Activated B cell treated with CpG ODN at 0.5 μM for 24 hours (primary cell): Measurements from ENCODE around the gene GALNTL6. TPM values are rescaled to one million over a fixed set of nuclear protein-coding genes. Genes with fewer than 3 reads are reported as not detected.

Experiments
- ATAC-seq: fragments of 200-7000 bp; cut with Tn5 transposase; one replicate; pipeline ENCODE4 v1.10.0; 2021; ENCODE audit warnings: low read depth, mild to moderate bottlenecking, moderate library complexity
- CTCF ChIA-PET: fragments of 350-600 bp; sonication (Branson Sonifier 250); formaldehyde crosslinking; loops from one replicate; lab custom pipeline; 2021; ENCODE audit warnings: antibody characterized with exemption; lab: Charles Lee
- POLR2A ChIA-PET: fragments of 350-600 bp; sonication (Branson Sonifier 250); formaldehyde crosslinking; loops from one replicate; lab custom pipeline; 2021; ENCODE audit warnings: antibody characterized with exemption; lab: Charles Lee
- DNase-seq: peaks from one replicate; pipeline ENCODE4 v3.0.0; 2022
- H3K27ac Mint-ChIP-seq: one replicate; pipeline ENCODE4 v1.8.0; 2020; ENCODE audit warnings: mixed read lengths
- H3K27me3 Mint-ChIP-seq: one replicate; pipeline ENCODE4 v1.8.0; 2021; ENCODE audit warnings: mixed read lengths
- H3K36me3 Mint-ChIP-seq: one replicate; pipeline ENCODE4 v1.8.0; 2021; ENCODE audit warnings: low read depth, mixed read lengths
- H3K4me1 Mint-ChIP-seq: one replicate; pipeline ENCODE4 v1.8.0; 2021; ENCODE audit warnings: mixed read lengths
- H3K4me3 Mint-ChIP-seq: one replicate; pipeline ENCODE4 v1.8.0; 2020; ENCODE audit warnings: mild to moderate bottlenecking, mixed read lengths
- H3K9me3 Mint-ChIP-seq: one replicate; pipeline ENCODE4 v1.8.0; 2020; ENCODE audit warnings: mixed read lengths
- CTCF ChIP-seq: fragments of 200-600 bp; IDR thresholded peaks from one replicate; pipeline ENCODE4 v1.8.0; 2022; ENCODE audit warnings: antibody characterized with exemption, mild to moderate bottlenecking
- intact Hi-C: fragments of 100-400 bp; cut with micrococcal nuclease; formaldehyde crosslinking; loops from one replicate; pipeline ENCODE4 v1.15.1; 2024
- total RNA-seq: library from RNA; stranded (reverse); gene quantifications from 2 replicates; pipeline ENCODE4 v1.2.3, GENCODE V29; 2022

GALNTL6 gene
- total RNA-seq, 1 donor from 2014 or later = 0.20 TPM

DNA sequence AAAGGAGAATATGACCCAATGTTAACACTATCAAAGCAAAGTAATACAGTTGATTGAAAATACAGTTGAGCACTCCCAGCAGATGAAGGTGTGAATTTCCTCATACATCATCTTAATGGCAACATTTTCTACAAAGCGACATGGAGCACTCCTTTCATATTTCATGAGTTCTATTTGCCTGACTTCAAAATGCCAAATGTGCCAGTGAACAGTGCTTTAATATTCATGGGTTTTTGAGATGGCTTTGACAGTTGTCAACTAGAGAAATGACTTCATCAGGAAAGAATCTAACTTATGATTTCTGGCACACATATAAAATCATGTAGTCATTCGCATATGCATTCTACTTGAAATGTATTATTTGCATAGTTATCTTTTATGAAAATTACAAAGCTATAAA, 222.4 kb downstream of the GALNTL6 start:
- no peaks in the 10 kb centered on the region for H3K27me3 Mint-ChIP-seq
- no peak for TF ChIP-seq CTCF
- no peaks in the 10 kb centered on the region for H3K36me3 Mint-ChIP-seq
- ChIA-PET CTCF (no interaction called here), POLR2A (no interaction called here)
- H3K9me3 Mint-ChIP-seq = no peaks in the 10 kb centered on the region
- intact Hi-C loops = loop anchor here (2.0 to 10.0 kb wide), 3 partner anchors 1051 to 1897 kb away; no protein-coding TSS in a partner anchor
- DNase-seq (no peak), ATAC-seq (no peak)
- H3K4me1 Mint-ChIP-seq = no peaks in the 10 kb centered on the region
- H3K27ac Mint-ChIP-seq = no peak overlapping the region
- H3K4me3 Mint-ChIP-seq = no peak overlapping the region

DNA sequence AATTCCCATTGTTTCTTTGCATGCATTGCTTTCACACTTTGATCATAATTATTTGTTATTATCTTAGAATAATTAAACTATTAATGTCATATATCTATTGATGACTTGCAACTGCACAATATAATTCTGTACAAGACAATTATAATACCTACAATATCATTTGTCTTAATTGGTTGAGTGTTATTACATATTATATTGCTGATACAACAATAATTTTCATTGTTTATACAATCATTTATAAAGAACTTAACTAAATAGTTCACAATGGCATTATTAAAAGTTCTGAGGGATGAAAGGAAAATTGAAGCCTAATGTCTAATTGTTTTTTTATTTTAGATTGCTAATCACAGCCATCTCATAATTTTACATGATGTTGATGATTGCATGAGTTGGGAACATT, 227.6 kb downstream of the GALNTL6 start:
- ATAC-seq = no peak
- intact Hi-C loops = no loop called here
- CTCF ChIA-PET = no interaction called here
- H3K9me3 Mint-ChIP-seq = no peaks in the 10 kb centered on the region
- H3K4me3 Mint-ChIP-seq = no peak overlapping the region
- no peak for DNase-seq
- no peak overlapping the region for H3K27ac Mint-ChIP-seq
- H3K27me3 Mint-ChIP-seq = no peaks in the 10 kb centered on the region
- no peak for TF ChIP-seq CTCF
- POLR2A ChIA-PET = no interaction called here
- H3K36me3 Mint-ChIP-seq = no peaks in the 10 kb centered on the region
- no peaks in the 10 kb centered on the region for H3K4me1 Mint-ChIP-seq

DNA sequence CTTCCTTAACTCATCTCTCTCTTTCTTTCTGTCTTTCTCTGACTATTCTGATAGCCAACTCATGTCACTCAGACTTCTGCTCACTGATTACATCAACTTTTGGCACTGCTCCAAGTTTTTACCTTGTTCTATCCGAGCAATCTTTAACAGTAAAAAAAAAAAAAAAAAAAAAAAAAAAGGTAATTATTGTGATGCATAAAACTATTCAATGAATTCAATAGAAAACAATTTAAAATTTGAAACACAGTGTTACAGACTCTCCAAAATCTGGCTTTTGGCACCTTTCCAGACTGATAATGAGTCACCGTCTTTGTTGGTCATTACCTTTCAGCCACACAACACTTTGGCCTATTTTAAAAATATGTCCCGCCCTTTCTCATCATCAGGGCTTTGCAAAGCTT, 229.5 kb downstream of the GALNTL6 start:
- H3K9me3 Mint-ChIP-seq = no peaks in the 10 kb centered on the region
- ChIA-PET POLR2A (no interaction called here), CTCF (interaction anchor here (1.5 kb wide), 1 partner anchor 8 kb away, joined by 3 read pairs; no protein-coding TSS in a partner anchor)
- H3K4me1 Mint-ChIP-seq = no peaks in the 10 kb centered on the region
- intact Hi-C loops = no loop called here
- H3K27me3 Mint-ChIP-seq = no peaks in the 10 kb centered on the region
- no peak overlapping the region for H3K4me3 Mint-ChIP-seq
- no peak overlapping the region for H3K27ac Mint-ChIP-seq
- no peak for TF ChIP-seq CTCF
- DNase-seq = no peak
- no peak for ATAC-seq
- H3K36me3 Mint-ChIP-seq = no peaks in the 10 kb centered on the region

GRCh38 chr4:172045981-172046380, 232.8 kb downstream of the GALNTL6 start:
- Mint-ChIP-seq H3K36me3 (no peaks in the 10 kb centered on the region), H3K27ac (no peak overlapping the region), H3K9me3 (no peaks in the 10 kb centered on the region), H3K27me3 (no peaks in the 10 kb centered on the region), H3K4me1 (no peaks in the 10 kb centered on the region), H3K4me3 (no peak overlapping the region)
- POLR2A ChIA-PET = no interaction called here
- intact Hi-C loops = no loop called here
- ATAC-seq (no peak), DNase-seq (no peak)
- no peak for TF ChIP-seq CTCF
- CTCF ChIA-PET = no interaction called here

- Mint-ChIP-seq H3K4me1 (no peaks in the 10 kb centered on the region), H3K4me3 (no peak overlapping the region), H3K27ac (no peak overlapping the region), H3K27me3 (no peaks in the 10 kb centered on the region), H3K9me3 (no peaks in the 10 kb centered on the region), H3K36me3 (no peaks in the 10 kb centered on the region)
- POLR2A ChIA-PET = no interaction called here
- DNase-seq (no peak), ATAC-seq (no peak)
- CTCF ChIA-PET = no interaction called here
- intact Hi-C loops = no loop called here
- TF ChIP-seq CTCF = no peak
Measured at GRCh38 chr4:172048666-172049065, 235.5 kb downstream of the GALNTL6 start.
